GM10847 (cell line): ENCODE results near the gene GNPTG.

Source experiments
- POLR2A ChIP-seq: IDR thresholded peaks from 2 replicates; pipeline ENCODE4 v1.6.1; 2011; ENCODE audit not compliant: insufficient read length; ENCODE audit errors: extremely low read depth

GNPTG gene

DNA sequence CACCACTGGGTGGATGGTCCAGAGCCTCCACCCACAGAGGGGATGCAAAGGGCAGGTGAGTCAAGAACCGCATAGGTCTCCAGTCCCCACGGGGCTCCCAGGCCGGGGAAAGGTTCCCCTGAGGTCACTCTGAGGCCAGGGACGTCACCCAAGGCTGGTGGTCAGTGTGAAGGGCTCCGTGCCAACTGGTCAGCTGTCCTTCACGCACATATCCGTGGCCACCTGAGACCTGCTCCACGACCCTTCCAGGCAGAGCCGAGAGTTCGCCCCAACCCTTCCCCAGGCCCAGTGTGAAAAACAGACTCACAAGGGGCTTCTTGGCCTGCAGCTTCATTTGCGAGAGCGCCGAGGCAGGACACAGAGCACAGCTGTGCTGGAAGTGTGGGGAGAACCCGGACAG lies 2.8 kb upstream of the GNPTG start:
- no peak for TF ChIP-seq POLR2A

DNA sequence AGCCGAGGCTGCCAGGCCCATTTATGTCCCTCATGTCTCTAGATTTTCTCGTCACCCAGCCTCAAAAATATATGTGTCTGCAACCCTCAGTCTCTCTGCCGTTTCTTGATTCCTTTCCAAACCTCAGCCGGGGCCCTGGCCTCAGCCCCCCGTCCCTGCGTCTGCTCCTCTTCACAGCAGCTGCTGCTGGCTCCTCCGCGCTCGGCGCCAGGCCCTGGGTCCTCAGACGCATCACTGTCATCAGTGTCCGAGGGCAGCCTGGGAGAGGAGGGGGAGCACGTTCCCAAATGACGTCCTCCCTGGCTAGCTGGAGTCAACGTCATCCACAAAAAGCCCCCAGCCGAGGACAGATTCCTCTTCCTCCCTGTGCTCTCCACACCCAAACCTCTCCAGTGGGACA lies 2.4 kb upstream of the GNPTG start:
- no peak for TF ChIP-seq POLR2A

DNA sequence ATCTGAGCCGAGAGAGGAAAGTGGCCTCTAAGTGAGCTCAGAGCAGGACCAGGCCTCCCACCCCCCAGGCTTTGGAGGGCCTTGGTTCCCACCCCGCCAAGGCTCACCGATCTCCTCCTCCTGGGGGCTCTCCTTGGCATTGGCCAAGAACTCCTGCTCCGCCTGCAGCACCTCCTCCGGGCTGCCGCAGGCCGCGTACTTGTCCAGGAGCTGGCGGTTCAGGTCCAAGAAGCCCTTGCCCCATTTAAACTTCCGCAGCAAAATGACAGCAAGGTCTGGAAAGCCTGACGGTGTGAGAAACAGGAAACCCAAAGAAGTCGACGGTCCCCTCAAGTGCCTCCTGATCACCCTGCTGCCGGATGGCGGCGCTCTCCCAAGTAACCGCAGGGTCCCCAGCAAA lies 1.8 kb upstream of the GNPTG start:
- TF ChIP-seq POLR2A: no peak

DNA sequence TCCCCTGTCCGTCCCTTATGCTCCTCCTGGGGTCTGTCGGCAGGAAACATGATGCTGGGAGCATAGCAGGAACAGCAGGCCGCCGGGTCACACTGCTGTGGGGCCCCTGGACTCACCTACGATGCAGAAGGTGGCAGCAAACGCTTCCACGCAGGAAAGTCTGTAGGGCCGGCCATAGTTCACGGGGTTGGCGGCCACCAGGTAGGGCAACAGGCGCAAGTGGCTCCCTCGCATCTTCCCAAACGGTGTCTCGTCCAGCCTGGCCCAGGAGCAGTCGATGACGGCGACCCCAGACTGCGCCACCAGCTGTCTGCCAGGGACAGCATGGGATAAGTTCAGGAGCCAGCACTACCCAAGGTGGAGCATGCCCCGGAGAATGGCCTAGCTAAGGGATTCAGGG lies 1.0 kb upstream of the GNPTG start:
- no peak for TF ChIP-seq POLR2A

DNA sequence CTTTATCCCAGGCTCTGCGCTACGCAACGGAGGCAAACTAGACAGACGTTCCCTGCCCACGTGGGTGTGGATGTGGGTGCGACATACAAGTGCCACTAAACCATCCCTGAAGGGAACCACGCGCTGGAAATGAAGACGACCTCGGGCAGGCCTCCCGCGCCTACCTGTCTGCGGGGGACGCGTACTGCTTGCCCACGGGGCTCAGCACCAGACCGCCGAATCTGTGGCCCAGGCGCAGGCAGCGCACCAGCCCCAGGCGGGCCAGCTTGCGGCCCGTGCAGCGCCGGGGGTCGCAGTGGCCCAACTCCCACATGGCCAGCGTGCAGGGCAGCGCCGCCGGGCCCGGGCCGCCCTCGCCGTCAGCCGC lies 533 bp upstream of the GNPTG start:
- no peak for TF ChIP-seq POLR2A

DNA sequence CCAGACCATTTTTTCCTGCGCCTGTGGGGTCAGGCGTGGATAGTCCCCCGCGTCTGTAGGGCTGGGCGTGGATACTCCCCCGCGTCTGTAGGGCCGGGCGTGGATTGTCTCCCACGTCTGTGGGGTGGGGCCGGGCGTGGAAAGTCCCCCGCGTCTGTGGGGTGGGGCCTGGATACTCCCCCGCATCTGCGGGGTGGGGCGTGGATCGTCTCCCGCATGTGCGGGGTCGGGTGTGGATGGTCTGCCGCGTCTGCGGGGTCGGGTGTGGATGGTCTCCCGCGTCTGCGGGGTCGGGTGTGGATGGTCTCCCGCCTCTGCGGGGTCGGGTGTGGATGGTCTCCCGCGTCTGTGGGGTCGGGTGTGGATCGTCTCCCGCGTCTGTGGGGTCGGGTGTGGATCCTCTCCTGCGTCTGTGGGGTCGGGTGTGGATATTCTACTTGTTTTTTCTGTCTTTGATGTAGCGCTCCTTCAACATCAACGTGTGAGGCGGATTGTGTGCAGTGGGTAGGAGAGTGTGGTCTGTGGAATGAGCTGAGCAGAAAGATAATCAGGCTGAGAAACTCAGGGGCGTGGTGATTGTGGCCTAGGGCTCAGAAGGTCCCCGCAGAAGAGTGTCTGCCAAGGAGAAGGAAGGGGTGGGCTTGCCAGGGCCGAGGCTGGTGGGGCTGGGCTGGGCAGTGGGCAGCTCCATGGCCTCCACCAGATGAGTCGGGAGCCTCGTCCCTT lies 3.2 kb downstream of the GNPTG start:
- no peak for TF ChIP-seq POLR2A

DNA sequence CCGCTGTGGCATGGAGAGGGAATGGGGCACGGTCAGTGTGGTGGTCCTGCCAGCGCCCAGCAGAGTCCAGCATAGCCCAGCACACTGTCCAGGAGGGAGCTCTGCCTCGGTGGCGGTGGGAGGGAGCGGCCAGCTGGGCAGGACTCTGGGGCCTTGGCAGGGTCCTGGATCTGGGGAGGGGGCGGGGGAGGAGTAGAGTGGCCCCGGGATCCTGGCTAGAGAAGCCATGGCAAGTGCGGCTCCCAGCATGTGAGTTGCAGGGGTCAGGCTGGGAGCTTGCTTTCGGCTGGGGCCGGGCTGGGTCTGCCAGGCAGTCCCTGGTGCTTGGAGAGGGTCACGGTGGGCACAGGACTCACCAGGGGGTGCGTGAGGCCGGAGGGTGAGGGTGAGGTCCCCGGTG lies 3.9 kb downstream of the GNPTG start:
- no peak for TF ChIP-seq POLR2A

DNA sequence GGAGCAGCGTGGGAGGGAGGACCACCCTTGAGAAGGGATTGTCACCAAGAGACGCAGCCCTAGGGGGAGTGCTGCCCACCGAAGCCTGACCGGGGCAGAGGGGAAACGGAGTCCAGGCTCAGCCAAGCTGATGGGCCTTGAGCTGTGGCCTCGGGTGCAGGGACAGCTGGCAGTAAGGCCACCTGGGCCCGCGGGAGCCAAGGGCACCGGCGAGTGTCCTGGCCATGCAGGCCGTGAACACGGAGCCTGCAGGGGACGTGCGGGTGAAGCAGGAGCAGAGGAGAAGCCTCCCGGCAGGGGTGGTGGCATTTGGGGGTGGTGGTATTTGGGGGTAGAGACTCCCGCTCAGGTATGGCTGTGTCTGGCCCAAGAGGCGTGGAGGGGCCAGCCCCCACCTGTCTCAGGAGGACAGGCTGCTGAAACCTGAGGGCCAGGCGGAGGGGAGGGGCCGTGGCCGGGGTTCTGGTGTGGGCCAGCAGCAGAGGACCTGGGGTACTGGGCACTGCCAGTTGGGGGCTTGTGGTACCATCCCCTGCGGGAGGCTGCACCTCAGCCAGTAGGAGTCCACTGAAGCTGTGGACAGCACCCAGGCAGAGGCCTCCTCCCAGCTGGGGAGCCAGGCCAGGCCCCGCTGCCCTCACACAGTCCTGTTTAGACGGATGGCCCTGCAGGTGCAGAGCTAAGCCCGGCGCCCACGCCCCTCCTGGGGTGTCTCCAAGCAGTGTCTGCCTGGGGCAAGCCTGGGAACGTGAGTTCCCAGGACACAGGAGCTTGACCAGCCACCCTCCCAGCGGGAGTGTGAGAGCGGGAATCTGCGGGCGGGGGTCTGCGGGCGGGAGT lies 4.5 kb downstream of the GNPTG start:
- TF ChIP-seq POLR2A: no peak

DNA sequence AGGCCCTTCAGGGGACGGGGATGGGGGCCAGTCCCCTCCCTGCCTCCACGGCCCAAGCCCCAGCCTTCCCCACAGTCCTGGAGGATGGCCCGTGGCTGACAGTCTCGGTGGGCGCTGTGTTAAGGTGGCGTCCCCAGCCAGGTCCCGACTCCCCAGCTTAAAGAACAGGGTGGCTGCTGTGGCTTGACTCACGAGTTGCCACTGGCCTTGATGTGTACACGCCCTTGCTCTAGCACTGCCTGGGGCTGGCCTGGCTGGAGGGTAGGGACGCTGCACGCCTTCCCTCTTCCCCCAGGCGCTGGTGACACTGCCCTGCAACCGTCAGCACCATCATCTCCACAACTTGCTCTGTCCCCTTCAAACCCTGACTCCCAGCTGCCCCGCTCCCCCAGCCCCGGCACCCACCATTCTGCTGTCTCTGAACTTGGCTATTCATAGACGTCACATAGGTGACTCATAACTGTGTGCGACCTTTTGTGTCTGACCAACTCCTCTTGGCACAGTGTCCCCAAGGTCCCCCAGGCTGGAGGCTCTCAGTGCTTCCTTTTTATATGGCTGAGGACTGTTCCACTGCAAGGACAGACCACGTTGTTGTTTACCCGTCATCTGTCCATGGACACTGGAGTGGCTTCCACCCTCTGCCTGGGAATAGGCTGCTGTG lies 6.3 kb downstream of the GNPTG start:
- no peak for TF ChIP-seq POLR2A

DNA sequence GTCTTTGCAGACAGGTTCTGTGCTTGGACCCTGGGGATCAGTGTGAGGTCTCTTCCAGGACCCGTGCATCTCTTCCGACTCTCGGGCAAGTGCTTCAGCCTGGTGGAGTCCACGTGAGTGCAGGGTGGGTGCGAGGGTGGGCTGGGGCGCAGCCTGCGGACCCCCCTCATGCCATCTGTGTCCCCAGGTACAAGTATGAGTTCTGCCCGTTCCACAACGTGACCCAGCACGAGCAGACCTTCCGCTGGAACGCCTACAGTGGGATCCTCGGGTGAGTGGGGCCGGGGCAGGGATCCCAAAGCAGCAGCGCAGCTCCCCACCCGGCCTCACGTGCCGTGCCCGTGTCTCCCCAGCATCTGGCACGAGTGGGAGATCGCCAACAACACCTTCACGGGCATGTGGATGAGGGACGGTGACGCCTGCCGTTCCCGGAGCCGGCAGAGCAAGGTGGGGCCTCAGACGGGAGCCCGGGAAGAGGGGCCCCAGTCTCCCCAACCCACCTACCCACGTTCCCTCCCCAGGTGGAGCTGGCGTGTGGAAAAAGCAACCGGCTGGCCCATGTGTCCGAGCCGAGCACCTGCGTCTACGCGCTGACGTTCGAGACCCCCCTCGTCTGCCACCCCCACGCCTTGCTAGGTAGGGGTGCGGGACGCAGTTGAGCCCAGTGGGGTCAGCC lies 10.1 kb downstream of the GNPTG start:
- TF ChIP-seq POLR2A: no peak

DNA sequence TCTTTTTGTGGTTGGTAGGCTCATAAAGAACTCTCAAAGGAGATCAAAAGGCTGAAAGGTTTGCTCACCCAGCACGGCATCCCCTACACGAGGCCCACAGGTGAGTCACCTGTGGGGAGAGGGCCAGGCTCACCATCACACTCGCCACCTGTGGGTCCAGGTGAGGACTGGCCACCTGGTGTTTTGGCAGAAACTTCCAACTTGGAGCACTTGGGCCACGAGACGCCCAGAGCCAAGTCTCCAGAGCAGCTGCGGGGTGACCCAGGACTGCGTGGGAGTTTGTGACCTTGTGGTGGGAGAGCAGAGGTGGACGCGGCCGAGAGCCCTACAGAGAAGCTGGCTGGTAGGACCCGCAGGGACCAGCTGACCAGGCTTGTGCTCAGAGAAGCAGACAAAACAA lies 11.1 kb downstream of the GNPTG start:
- TF ChIP-seq POLR2A: no peak

DNA sequence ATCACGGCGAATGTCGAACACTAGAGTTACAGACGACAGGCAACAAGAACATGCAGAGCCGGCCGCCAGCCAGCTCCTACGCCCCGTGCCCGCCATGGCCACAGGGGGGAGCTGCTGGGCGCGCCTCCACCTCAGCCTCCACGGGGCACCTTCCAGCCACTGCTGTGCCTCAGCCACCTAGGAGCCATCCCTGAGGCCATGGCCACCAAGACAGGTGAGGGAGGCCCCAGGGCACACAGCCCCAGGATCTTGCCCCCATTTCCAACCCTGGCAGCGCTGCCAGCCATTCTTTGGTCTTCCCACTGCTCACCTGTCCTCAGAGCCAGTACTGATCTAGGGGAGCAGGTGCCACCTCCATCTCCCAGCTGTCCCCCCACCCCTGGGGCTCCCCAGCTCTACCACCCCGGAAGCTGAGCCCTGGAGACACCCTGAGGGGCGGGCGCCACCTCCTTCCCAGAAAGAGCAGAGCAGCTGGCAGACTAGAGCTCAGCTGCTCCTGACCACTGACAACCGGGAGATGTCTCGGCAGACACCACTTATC lies 11.8 kb downstream of the GNPTG start:
- TF ChIP-seq POLR2A: no peak

DNA sequence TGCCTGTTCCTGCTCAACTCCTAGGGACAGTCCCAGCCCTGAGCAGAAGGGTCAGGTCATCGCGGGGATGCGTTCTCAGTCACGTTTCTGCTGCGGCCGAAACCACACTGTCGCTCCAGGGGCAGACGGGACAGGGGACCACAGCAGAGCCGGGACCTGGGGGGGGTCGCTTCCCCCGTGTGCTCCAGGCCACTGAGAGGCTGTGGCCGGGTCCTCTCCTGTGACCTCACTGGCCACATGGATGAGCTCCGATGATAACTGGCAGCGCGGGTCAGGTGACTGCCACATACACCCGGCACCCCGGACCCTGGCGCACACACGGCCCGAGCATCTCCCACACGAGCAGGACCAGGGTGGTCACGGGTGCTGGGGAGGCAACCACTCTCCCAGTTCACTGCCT lies 12.8 kb downstream of the GNPTG start:
- no peak for TF ChIP-seq POLR2A

DNA sequence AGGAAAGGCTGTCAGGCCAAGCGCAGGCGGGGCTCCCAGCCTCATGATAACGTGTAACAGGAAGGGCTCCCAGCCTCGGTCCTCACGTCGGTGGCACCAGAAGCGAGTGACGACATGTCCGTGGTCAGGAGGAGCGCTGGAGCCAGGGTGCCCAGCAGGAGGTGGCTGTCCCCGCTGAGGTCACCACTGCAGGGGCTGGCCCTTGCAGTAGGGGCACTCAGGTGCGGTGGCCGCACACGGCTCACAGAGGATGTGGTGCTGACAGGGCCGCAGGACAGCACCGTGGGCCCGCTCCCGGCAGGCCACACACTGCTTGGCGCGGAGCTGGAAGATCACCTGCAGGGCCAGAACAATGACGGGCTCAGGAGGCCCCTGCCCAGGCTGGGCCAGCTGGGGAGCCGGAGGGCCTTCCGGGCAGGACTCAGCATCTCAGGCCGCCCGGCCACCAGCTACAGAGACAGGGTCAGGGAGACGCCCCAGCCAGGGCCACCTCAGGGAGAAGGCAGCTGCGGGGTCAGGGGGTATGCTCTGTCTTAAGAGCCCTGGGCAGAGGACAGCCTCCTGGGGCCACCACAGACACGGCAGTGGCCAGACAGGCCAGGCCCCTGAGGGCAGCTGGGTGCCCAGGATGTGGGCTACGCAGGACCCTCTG lies 14.5 kb downstream of the GNPTG start:
- TF ChIP-seq POLR2A: no peak
